Endodermal cell (in vitro differentiated cells): ENCODE results near the gene ZNF320. TPM values are rescaled to one million over a fixed set of nuclear protein-coding genes. Genes with fewer than 3 reads are reported as not detected.

ENCODE experiments used
- total RNA-seq, 2 donors: library from RNA; stranded (reverse); fragmentation: NEBNext Ultra II Directional in 1 of 2; extraction: Animal tissue kit (Norgen Biotek cat#: 25700) in 1 of 2; gene quantifications; 2 replicates in 1 of 2; 3 replicates in 1 of 2; pipeline ENCODE4 v1.2.1, GENCODE V29; 2021

Gene ZNF320
- total RNA-seq, 2 donors from 2014 or later: 33.5 to 37.5 TPM

Other genes with a start within 250 kb of the ZNF320 start
- 100 to 1,000 TPM in 1 of 2 donors, 10 to 100 TPM in 1; 96.9 to 136 TPM for gene ZNF611, start 162.6 kb downstream of the ZNF320 start, total RNA-seq
- gene ZNF600, start 110.8 kb downstream of the ZNF320 start, total RNA-seq: 10 to 100 TPM; 26.2 to 32.3 TPM
- 10 to 100 TPM; 50.4 to 52.2 TPM for gene ZNF28, start 76.0 kb downstream of the ZNF320 start, total RNA-seq
- 10 to 100 TPM; 46.2 to 50.0 TPM for gene ZNF468, start 40.0 kb downstream of the ZNF320 start, total RNA-seq
- 10 to 100 TPM; 13.4 to 19.6 TPM for gene ZNF888, start 25.8 kb upstream of the ZNF320 start, total RNA-seq
- gene ZNF816, start 65.2 kb upstream of the ZNF320 start, total RNA-seq: 10 to 100 TPM; 20.7 to 24.8 TPM
- gene ERVV-1, start 116.3 kb upstream of the ZNF320 start, total RNA-seq: not detected
- gene ERVV-2, start 147.1 kb upstream of the ZNF320 start, total RNA-seq: not detected
- 10 to 100 TPM; 51.7 to 78.3 TPM for gene ZNF160, start 205.8 kb upstream of the ZNF320 start, total RNA-seq
- gene ZNF415, start 235.3 kb upstream of the ZNF320 start, total RNA-seq: 10 to 100 TPM; 12.6 to 19.4 TPM